HT-29 (cell line): Measurements from ENCODE around the gene IDI2. TPM values are rescaled to one million over a fixed set of nuclear protein-coding genes. Genes with fewer than 3 reads are reported as not detected.

Source experiments
- DNase-seq: peaks from one replicate; pipeline ENCODE4 v3.0.0-alpha.2; 2015; ENCODE audit warnings: low spot score
- total RNA-seq: library from RNA; depleted of rRNA; stranded (reverse); fragments of >200 nt; shearing (Covaris generic); gene quantifications from 2 replicates; pipeline ENCODE4 v1.2.3, GENCODE V29; 2014

IDI2 gene
- total RNA-seq, 1 experiment from 2014 or later, result not detected

DNA sequence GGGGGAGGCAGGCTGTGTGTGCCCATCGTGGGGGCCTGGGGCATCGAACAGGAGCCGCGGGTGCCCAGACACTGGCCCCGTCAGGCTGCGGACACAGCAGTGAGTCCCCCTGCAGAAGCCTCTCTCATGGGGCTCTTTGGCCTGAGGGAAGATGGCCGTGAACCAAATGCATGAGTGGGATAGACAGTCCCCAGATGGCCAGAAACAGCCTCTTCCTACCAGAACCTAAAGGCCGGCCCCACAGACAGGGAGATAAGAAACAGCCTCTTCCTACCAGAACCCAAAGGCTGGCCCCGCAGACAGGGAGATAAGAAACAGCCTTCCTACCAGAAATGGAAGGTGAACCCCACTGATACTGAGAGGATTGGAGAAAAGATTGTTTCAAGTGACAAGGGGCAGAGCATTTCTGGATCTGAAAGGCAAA, 16.6 kb downstream of the IDI2 start:
- no peak for DNase-seq

DNA sequence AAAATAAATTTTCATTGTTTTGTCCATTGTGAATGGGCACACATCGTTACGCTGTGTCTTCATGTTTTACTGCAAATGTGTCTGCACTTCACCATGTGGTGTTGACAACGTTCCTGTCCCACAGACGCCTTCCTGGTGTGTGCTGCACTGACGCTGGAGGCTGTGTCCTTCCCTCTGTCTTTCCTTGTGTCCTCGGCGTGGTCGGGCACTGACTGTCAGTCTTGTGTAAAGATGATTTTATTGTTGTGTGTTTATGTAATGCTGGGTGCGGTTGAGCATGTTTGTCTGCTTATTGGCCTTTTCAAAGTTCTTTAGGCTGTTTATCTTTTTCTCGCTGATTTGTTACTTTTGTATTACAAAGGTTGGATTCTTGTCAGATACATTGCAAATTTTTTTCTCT, 18.1 kb downstream of the IDI2 start:
- no peak for DNase-seq

DNA sequence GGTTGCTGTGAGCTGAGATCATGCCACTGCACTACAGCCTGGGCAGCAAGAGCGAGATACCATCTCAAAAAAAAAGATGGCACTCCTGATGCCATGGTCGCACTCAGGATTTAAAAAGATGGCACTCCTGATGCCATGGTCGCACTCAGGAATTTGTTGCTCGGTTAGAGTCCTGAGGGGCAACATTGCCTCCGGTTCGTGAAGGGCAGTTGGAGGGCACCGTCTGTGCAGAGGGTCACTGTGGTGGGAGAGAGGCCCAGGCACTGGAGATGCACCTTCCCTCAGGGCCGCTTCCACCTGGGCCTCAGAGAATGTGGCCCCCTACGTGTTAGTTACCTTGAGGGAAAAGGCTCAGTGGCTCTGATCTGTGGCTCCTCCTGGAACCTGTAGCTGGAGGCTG, 19.1 kb downstream of the IDI2 start:
- no peak for DNase-seq

GRCh38 chr10:1003884-1004670, 21.6 kb downstream of the IDI2 start:
- no peak for DNase-seq

DNA sequence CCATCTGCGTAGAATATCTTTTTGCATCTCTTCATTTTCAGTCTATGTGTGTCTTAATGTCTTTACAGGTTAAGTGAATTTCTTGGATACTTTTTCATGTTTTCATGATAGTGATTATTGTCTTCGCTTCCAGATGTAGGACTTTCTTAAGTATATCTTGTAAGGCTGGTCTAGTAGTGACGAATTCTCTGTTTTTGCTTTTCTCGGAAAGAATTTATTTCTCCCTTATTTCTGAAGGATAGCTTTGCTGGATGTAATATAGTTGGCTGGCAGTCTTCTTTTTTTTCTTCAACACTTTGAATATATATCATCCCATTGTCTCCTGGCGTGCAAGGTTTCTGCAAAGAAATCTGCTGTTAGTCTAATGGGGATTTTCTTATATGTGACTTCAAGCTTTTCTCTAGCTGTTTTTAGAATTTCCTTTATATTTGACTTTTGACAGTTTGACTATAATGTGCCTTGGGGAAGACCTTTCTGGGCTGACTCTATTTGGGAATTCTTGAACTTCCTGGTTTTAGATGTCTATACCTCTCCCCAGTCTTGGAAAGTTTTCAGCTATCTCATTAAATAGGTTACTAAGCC, 23.1 kb downstream of the IDI2 start:
- no peak for DNase-seq

DNA sequence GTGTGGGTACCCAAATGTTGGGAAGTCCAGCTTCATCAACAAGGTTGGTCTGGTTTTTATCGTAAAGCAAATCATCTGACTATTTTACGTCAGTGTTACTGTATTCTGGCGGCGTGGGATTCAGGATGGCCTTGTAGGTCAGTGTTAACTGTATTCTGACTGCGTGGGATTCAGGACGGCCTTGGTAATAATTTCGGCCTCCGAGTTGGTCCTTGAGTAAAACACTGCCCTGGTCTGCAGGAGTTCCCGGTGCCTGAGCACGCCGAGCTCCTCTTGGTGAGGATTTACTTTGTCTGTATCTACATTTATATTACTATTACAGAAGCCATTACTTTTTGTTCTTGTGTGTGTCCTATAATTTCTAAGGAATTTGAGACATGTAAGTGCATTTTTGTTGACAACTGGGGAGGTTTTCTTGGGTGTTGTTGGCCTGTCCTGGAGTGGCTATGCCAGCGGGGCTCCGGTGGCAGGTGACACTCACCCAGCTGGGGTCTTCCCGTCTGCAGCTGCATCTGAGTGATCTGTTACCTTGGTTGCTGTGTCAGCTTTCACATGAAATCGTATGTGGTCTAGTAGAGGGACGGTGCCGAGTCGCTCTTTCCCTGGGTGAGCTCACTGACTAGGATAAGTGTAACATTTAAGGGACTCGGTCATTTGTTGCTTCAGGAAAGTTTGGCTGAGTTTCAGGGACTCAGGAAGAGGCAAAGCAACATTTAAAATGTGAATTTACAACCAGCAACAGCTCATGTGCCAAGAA, 28.2 kb downstream of the IDI2 start:
- no peak for DNase-seq

GRCh38 chr10:996031-996430, 29.6 kb downstream of the IDI2 start:
- no peak for DNase-seq

- no peak for DNase-seq
Measured at GRCh38 chr10:995559-995926, 30.1 kb downstream of the IDI2 start.

- no peak for DNase-seq
Measured at GRCh38 chr10:994836-995558, 30.7 kb downstream of the IDI2 start.

DNA sequence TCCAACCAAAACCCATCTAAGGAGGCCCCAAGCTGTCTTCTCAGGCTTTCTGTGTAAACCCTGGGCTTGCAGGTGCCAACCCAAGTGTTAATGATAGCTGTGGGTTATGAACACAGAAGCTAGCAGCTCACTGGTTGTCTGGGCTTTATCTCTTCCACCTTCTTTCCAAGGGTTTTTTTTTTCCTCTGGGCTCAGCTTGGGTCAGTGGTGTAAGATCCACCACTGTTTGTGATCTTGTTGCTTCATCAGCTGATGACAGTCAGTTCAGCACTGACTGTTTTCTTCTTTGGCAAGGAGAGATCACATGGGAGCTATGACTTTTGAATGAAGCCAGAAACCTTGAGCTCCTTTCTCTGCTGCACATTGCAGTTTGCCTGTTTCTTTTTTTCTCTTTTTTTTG, 32.8 kb downstream of the IDI2 start:
- no peak for DNase-seq

- DNase-seq, result no peak
Measured at GRCh38 chr10:992467-992866, 33.2 kb downstream of the IDI2 start.

GRCh38 chr10:990808-991207, 34.9 kb downstream of the IDI2 start:
- DNase-seq, result no peak

GRCh38 chr10:988667-989545, 36.8 kb downstream of the IDI2 start:
- no peak for DNase-seq

DNA sequence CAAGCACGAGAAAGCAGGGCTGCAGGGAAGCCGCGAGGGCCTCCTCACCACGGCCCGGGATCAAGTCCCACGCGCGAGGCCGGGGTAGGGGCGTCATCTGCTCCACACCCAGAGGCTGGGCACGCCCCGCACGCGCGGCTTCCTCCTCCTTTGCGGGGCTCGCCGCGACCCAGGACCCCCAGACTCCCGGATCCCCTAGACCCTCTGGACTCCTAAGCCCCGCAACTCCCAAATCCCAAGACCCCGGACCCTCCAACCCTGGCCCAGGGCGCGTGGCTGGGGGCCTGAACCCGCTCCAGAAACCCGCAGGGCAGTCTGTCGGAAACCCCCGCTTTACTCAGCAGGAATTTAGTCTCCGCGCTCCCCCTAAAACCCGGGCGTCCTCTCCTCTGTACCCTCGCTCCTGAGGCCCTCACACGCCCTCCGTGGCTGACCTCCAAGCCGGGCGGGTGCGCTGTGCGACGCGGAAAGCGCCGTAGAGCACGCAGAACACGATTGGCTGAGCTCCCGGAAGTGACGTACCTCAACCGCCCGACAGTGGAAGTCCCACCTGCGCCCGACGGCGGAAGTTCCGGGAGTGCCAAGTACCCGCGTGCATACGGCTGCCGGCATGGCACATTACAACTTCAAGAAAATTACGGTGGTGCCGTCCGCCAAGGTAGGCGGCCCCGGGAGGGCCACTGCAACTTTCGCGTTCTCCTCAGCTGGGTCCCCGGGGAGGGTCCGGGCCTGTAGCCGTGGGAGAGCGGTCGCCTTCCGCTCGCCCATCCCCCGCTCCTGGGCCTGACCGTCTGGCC, 37.6 kb downstream of the IDI2 start, which contains the start of gene GTPBP4:
Gene GTPBP4, plus strand, starts transcription at position 565 of the 797 bp plus-strand sequence. Its CDS starts 46 bp downstream, at position 611.
- DNase-seq, result peak; percentile 96

GRCh38 chr10:987620-987869, 38.1 kb downstream of the IDI2 start:
- no peak for DNase-seq

DNA sequence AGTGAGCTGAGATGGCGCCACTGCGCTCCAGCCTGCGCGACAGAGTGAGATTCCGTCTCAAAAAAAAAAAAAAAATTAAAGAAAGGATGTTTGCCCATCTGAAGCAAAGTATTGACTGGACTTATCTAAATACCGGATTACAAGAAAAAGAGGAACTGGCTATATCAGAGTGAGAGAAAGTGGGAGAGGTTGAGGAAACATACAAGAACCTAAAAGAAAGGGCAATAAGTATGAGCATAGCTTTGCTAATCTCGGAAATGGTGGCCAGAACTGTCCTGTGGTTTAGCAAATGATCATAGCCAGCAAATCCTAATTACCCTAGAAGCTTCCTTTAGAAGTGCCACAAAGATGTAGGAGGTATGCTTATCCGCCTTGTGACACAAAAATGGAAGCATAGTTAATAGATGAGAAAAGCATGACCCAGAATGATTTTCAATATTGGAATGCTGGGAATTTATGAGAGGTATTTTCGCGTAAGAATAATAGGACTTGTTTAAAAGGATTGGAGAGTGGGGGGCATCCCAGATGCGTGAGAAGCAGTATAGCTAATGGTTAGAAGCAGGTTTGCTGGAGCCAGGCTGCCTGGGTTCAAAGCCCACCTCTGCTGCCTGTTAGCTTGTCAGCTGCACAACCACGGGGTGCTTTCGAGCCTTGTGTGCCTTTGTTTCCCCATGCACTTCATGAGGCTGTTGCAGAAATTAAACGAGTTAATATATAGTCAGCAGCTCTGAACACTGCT, 38.6 kb downstream of the IDI2 start:
- DNase-seq, result no peak

- DNase-seq, result peak; percentile 44
Measured at GRCh38 chr10:986137-986825, 39.4 kb downstream of the IDI2 start.

DNA sequence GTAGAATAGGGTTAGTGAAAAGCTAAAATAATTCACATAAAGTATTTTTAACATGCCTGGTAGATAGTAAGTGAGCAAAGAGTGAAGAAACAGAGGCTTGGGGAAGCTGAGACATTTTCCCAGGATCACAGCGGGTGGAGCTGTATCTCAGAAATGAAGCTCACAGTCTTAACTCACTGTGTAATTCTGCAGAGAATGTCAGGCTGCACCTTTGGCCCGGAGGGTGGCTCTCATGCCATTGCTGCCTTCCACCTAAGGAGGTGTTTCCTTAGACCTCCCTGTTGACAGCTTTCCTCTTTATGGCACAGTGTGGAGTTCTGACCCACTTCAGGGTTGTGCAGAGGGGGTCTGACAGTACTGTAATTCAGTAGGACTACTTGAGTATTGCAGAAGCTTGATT, 40.3 kb downstream of the IDI2 start:
- DNase-seq, result peak; percentile 54
